Liver (tissue), 9 donors: Measurements from ENCODE around the gene GPS2. TPM values are rescaled to one million over a fixed set of nuclear protein-coding genes. Genes with fewer than 3 reads are reported as not detected.

Source experiments
- DNase-seq: peaks from one replicate; pipeline ENCODE4 v3.0.0-alpha.2; 2017; ENCODE audit warnings: low spot score
- H3K27ac ChIP-seq, 2 donors: one replicate each; pipeline ENCODE4 v1.7.0; 2013; ENCODE audit warnings: inconsistent platforms in 2 of 2, low read length in 2 of 2, control low read depth in 1 of 2, low read depth in 1 of 2, mild to moderate bottlenecking in 1 of 2
- H3K27me3 ChIP-seq, 4 donors: one replicate each; pipeline versions ENCODE4 v1.6.1 to v1.7.0; 2013; ENCODE audit warnings: low read length in 3 of 4, inconsistent platforms in 1 of 4, mild to moderate bottlenecking in 1 of 4, moderate library complexity in 1 of 4; ENCODE audit not compliant: control insufficient read depth in 4 of 4, insufficient read depth in 4 of 4
- H3K36me3 ChIP-seq, 4 donors: one replicate each; pipeline versions ENCODE4 v1.6.1 to v1.7.0; 2013; ENCODE audit warnings: low read length in 3 of 4, mild to moderate bottlenecking in 3 of 4, low read depth in 1 of 4, moderate library complexity in 1 of 4; ENCODE audit not compliant: control insufficient read depth in 4 of 4, insufficient read depth in 3 of 4
- H3K4me1 ChIP-seq, 4 donors: one replicate each; pipeline versions ENCODE4 v1.6.1 to v1.7.0; 2013; ENCODE audit warnings: low read length in 3 of 4, mild to moderate bottlenecking in 3 of 4, moderate library complexity in 1 of 4; ENCODE audit not compliant: control insufficient read depth in 4 of 4, insufficient read depth in 4 of 4
- H3K4me3 ChIP-seq, 3 donors: one replicate each; pipeline versions ENCODE4 v1.6.1 to v1.7.0; 2013; ENCODE audit warnings: low read length in 3 of 3, control low read depth in 1 of 3, low read depth in 1 of 3, mild to moderate bottlenecking in 1 of 3
- H3K9ac ChIP-seq, 2 donors: one replicate each; pipeline ENCODE4 v1.7.0; 2013; ENCODE audit warnings: low read length in 2 of 2, mild to moderate bottlenecking in 2 of 2, moderate library complexity in 2 of 2, control low read depth in 1 of 2, low read depth in 1 of 2
- H3K9me3 ChIP-seq, 4 donors: one replicate each; pipeline versions ENCODE4 v1.6.1 to v1.7.0; 2013; ENCODE audit warnings: low read length in 3 of 4; ENCODE audit not compliant: control insufficient read depth in 4 of 4
- ATF3 ChIP-seq: IDR thresholded peaks from 2 replicates; pipeline ENCODE4 v1.6.1; 2016; ENCODE audit warnings: antibody characterized with exemption
- EGR1 ChIP-seq, 2 donors: IDR thresholded peaks; 2 replicates each; pipeline ENCODE4 v1.6.1; 2016 to 2018; ENCODE audit warnings: antibody characterized with exemption in 2 of 2, low read depth in 2 of 2
- FOXA1 ChIP-seq: IDR thresholded peaks from 2 replicates; pipeline ENCODE4 v1.6.1; 2016; ENCODE audit warnings: antibody characterized with exemption
- FOXA2 ChIP-seq: IDR thresholded peaks from 2 replicates; pipeline ENCODE4 v1.6.1; 2016; ENCODE audit warnings: antibody characterized with exemption
- HNF4A ChIP-seq, 2 donors: conservative IDR thresholded peaks; 2 replicates each; pipeline ENCODE4 v1.6.1; 2016; ENCODE audit warnings: antibody characterized with exemption in 2 of 2, mild to moderate bottlenecking in 2 of 2
- HNF4G ChIP-seq: IDR thresholded peaks from 2 replicates; pipeline ENCODE4 v1.6.1; 2016; ENCODE audit warnings: antibody characterized with exemption
- JUND ChIP-seq, 2 donors: IDR thresholded peaks; 2 replicates each; pipeline ENCODE4 v1.6.1; 2016; ENCODE audit warnings: antibody characterized with exemption in 2 of 2
- NR2F2 ChIP-seq: IDR thresholded peaks from 2 replicates; pipeline ENCODE4 v1.6.1; 2016; ENCODE audit warnings: antibody characterized with exemption
- RAD21 ChIP-seq, 2 donors: IDR thresholded peaks; 2 replicates each; pipeline ENCODE4 v1.6.1; 2016; ENCODE audit warnings: antibody characterized with exemption in 2 of 2, mild to moderate bottlenecking in 2 of 2
- RXRA ChIP-seq, 2 donors: IDR thresholded peaks; 2 replicates each; pipeline ENCODE4 v1.6.1; 2017 to 2018; ENCODE audit warnings: antibody characterized with exemption in 2 of 2, mild to moderate bottlenecking in 1 of 2
- SP1 ChIP-seq: IDR thresholded peaks from 2 replicates; pipeline ENCODE4 v1.6.1; 2018; ENCODE audit warnings: antibody characterized with exemption, mild to moderate bottlenecking
- TAF1 ChIP-seq: conservative IDR thresholded peaks from 2 replicates; pipeline ENCODE4 v1.6.1; 2016; ENCODE audit warnings: antibody characterized with exemption, mild to moderate bottlenecking
- YY1 ChIP-seq: IDR thresholded peaks from 2 replicates; pipeline ENCODE4 v1.6.1; 2016; ENCODE audit warnings: antibody characterized with exemption, mild to moderate bottlenecking
- ZBTB33 ChIP-seq: IDR thresholded peaks from 2 replicates; pipeline ENCODE4 v1.6.1; 2016; ENCODE audit warnings: antibody characterized with exemption
- WGBS: extraction: QIAGEN DNeasy Blood & Tissue Kit; methylation state at CpG from one replicate; pipeline ENCODE4 v1.1.7; 2013; 5-methylcytosine and 5-hydroxymethylcytosine counted together
- polyA plus RNA-seq, 2 donors: library from polyadenylated mRNA; stranded (reverse) in 1 of 2; unstranded in 1 of 2; fragments of 200-250 nt in 1 of 2; fragments of >200 nt in 1 of 2; fragmentation: Nextera tagmentation in 1 of 2; extraction: Ambion mirVana in 1 of 2; gene quantifications; one replicate each; pipeline versions ENCODE4 v1.2.1 to v1.2.3, GENCODE V29; 2013 to 2015
- total RNA-seq, 2 donors: library from RNA; depleted of rRNA; stranded (reverse); fragments of >200 nt; gene quantifications; one replicate each; pipeline ENCODE4 v1.2.3, GENCODE V29; 2014
- TF ChIP-seq, protein P1 (sequence below): IDR thresholded peaks from 2 replicates; pipeline ENCODE4 v1.6.1; 2016; ENCODE audit warnings: antibody characterized with exemption, mild to moderate bottlenecking
- TF ChIP-seq, protein P2 (sequence below): IDR thresholded peaks from 2 replicates; pipeline ENCODE4 v1.6.1; 2016; ENCODE audit warnings: antibody characterized with exemption
- TF ChIP-seq, protein P3 (sequence below): fragments of 150-350 bp; IDR thresholded peaks from 2 replicates; pipeline ENCODE4 v1.5.1; 2017; ENCODE audit warnings: improper control_type of control experiment, low read depth, low read length; ENCODE audit not compliant: missing input control
- donor health status: healthy.
- donor health status: healthy.
- donor health status: healthy.
- donor health status: healthy.
- donor health status: healthy.

Gene GPS2
- total and polyA plus RNA-seq, 4 donors = 20.8 to 43.1 (median 22.8) TPM

DNA sequence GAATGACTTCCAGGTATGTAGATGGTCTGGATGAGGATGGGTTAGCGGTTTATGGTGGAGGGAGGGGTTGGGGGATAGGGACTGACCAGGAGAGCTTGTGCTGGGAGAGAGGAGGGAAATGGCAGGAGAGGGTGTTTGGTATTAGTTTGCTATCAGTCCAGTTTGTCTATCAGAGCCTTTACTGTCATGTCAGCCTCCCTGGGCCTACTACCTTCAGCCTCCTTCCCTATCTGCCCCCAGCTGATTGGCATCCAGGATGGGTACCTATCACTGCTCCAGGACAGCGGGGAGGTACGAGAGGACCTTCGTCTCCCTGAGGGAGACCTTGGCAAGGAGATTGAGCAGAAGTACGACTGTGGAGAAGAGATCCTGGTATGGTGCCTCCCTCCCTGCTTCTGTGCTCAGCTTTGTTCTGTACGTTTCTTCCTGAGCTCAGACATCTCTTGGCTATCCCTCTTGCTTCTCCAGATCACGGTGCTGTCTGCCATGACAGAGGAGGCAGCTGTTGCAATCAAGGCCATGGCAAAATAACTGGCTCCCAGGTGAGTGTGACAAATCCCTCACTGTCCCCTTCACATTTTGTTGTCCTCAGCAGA, 4.0 kb downstream of the GPS2 start:
- Histone ChIP-seq H3K9ac (no peak overlapping the region), H3K4me3 (no peak overlapping the region), H3K27me3 (no peaks in the 10 kb centered on the region), H3K27ac (no peak overlapping the region), H3K4me1 (peaks cover 14 to 56% (median 44%) of the 10 kb centered on the region in 4 donors), H3K36me3 (peaks cover 16 to 39% (median 35%) of the 10 kb centered on the region in 4 donors), H3K9me3 (no peaks in the 10 kb centered on the region)
- WGBS = 87% methylated on average over 7 of the region's 7 CpGs
- TF ChIP-seq TAF1 = no peak
- no peak for TF ChIP-seq NR2F2
- TF ChIP-seq RAD21 (IDR thresholded peaks at IDR 0.05) = no peak
- TF ChIP-seq, protein P1, sequence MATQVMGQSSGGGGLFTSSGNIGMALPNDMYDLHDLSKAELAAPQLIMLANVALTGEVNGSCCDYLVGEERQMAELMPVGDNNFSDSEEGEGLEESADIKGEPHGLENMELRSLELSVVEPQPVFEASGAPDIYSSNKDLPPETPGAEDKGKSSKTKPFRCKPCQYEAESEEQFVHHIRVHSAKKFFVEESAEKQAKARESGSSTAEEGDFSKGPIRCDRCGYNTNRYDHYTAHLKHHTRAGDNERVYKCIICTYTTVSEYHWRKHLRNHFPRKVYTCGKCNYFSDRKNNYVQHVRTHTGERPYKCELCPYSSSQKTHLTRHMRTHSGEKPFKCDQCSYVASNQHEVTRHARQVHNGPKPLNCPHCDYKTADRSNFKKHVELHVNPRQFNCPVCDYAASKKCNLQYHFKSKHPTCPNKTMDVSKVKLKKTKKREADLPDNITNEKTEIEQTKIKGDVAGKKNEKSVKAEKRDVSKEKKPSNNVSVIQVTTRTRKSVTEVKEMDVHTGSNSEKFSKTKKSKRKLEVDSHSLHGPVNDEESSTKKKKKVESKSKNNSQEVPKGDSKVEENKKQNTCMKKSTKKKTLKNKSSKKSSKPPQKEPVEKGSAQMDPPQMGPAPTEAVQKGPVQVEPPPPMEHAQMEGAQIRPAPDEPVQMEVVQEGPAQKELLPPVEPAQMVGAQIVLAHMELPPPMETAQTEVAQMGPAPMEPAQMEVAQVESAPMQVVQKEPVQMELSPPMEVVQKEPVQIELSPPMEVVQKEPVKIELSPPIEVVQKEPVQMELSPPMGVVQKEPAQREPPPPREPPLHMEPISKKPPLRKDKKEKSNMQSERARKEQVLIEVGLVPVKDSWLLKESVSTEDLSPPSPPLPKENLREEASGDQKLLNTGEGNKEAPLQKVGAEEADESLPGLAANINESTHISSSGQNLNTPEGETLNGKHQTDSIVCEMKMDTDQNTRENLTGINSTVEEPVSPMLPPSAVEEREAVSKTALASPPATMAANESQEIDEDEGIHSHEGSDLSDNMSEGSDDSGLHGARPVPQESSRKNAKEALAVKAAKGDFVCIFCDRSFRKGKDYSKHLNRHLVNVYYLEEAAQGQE = no peak
- TF ChIP-seq, protein P2, sequence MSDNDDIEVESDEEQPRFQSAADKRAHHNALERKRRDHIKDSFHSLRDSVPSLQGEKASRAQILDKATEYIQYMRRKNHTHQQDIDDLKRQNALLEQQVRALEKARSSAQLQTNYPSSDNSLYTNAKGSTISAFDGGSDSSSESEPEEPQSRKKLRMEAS = no peak
- TF ChIP-seq YY1 = no peak
- TF ChIP-seq SP1 = no peak
- TF ChIP-seq ZBTB33 = no peak
- TF ChIP-seq JUND (IDR thresholded peaks at IDR 0.05) = no peak
- TF ChIP-seq, protein P3, sequence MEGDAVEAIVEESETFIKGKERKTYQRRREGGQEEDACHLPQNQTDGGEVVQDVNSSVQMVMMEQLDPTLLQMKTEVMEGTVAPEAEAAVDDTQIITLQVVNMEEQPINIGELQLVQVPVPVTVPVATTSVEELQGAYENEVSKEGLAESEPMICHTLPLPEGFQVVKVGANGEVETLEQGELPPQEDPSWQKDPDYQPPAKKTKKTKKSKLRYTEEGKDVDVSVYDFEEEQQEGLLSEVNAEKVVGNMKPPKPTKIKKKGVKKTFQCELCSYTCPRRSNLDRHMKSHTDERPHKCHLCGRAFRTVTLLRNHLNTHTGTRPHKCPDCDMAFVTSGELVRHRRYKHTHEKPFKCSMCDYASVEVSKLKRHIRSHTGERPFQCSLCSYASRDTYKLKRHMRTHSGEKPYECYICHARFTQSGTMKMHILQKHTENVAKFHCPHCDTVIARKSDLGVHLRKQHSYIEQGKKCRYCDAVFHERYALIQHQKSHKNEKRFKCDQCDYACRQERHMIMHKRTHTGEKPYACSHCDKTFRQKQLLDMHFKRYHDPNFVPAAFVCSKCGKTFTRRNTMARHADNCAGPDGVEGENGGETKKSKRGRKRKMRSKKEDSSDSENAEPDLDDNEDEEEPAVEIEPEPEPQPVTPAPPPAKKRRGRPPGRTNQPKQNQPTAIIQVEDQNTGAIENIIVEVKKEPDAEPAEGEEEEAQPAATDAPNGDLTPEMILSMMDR = no peak
- no peak for TF ChIP-seq EGR1 (IDR thresholded peaks at IDR 0.05; ENCODE audit: low read depth in 2 of 2)
- no peak for TF ChIP-seq FOXA2
- TF ChIP-seq ATF3 = no peak
- TF ChIP-seq FOXA1 = no peak
- no peak for TF ChIP-seq HNF4A (conservative IDR thresholded peaks at IDR 0.05)
- TF ChIP-seq HNF4G = no peak
- no peak for DNase-seq

DNA sequence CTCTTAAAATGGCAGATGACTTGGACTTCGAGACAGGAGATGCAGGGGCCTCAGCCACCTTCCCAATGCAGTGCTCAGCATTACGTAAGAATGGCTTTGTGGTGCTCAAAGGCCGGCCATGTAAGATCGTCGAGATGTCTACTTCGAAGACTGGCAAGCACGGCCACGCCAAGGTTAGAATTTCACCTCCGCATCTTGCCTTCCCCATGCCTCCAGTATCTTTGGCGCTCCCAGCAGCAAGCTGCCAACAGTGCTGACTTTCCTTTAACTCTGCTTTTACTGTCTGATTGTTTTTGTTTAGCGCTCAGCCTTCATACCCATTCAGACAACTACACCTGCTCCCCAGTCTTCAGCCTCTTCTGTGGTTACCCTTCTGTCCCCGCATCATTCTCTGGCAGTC, 5.5 kb downstream of the GPS2 start:
- no peaks in the 10 kb centered on the region for H3K27me3 ChIP-seq
- DNase-seq = no peak
- H3K9me3 ChIP-seq = no peaks in the 10 kb centered on the region
- peak overlapping the region in 1 of 2 donors; percentile 99 for H3K27ac ChIP-seq
- no peak overlapping the region for H3K9ac ChIP-seq
- TF ChIP-seq NR2F2 (no peak), RXRA (IDR thresholded peaks at IDR 0.05) (no peak), EGR1 (IDR thresholded peaks at IDR 0.05; ENCODE audit: low read depth in 2 of 2) (no peak), YY1 (no peak), HNF4A (conservative IDR thresholded peaks at IDR 0.05) (no peak), TAF1 (no peak)
- TF ChIP-seq, protein P1 = no peak
- H3K4me1 ChIP-seq = peaks cover 9 to 47% (median 36%) of the 10 kb centered on the region in 4 donors
- 91% methylated on average over 12 of the region's 12 CpGs for WGBS
- H3K4me3 ChIP-seq = no peak overlapping the region
- peaks cover 16 to 39% (median 35%) of the 10 kb centered on the region in 4 donors for H3K36me3 ChIP-seq
